ENCODE measurements around the gene PLIN4. TPM values are rescaled to one million over a fixed set of nuclear protein-coding genes. Genes with fewer than 3 reads are reported as not detected.

Gene PLIN4
- total RNA-seq, 1 experiment from 2014 or later: 2.3 TPM

DNA sequence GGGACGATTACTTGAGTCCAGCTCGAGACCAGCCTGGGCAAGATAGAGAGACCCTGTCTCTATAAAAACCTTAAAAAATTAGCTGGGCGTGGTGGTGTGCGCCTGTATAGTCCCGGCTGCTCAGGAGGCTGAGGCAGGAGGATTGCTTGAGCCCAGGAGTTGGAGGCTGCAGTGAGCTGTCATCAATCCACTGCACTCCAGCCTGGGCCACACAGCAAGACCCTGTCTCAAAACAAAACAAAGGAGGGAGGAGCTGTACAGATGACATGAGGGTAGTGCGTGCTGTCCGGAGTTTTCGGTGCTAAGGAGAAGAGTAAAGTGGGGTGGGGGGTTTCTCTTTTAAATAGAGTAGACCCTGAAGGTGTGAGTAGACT is 23.6 kb downstream of the PLIN4 start (continued):
- TF ChIP-seq ELF1 (IDR thresholded peaks at IDR 0.05; ENCODE audit: borderline replicate concordance, low read depth): no peak
- TF ChIP-seq ZFX (IDR thresholded peaks at IDR 0.05): no peak
- TF ChIP-seq SP1 (IDR thresholded peaks at IDR 0.05; ENCODE audit: low read depth): no peak
- TF ChIP-seq, protein P1, sequence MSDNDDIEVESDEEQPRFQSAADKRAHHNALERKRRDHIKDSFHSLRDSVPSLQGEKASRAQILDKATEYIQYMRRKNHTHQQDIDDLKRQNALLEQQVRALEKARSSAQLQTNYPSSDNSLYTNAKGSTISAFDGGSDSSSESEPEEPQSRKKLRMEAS (IDR thresholded peaks at IDR 0.05): no peak
- TF ChIP-seq POLR2A (IDR thresholded peaks at IDR 0.05; ENCODE audit: borderline replicate concordance, extremely low read depth, insufficient read depth, insufficient read length): no peak
- TF ChIP-seq ZNF274 (IDR thresholded peaks at IDR 0.05; ENCODE audit: low read depth, low read length): no peak
- TF ChIP-seq JUND (IDR thresholded peaks at IDR 0.05): no peak

DNA sequence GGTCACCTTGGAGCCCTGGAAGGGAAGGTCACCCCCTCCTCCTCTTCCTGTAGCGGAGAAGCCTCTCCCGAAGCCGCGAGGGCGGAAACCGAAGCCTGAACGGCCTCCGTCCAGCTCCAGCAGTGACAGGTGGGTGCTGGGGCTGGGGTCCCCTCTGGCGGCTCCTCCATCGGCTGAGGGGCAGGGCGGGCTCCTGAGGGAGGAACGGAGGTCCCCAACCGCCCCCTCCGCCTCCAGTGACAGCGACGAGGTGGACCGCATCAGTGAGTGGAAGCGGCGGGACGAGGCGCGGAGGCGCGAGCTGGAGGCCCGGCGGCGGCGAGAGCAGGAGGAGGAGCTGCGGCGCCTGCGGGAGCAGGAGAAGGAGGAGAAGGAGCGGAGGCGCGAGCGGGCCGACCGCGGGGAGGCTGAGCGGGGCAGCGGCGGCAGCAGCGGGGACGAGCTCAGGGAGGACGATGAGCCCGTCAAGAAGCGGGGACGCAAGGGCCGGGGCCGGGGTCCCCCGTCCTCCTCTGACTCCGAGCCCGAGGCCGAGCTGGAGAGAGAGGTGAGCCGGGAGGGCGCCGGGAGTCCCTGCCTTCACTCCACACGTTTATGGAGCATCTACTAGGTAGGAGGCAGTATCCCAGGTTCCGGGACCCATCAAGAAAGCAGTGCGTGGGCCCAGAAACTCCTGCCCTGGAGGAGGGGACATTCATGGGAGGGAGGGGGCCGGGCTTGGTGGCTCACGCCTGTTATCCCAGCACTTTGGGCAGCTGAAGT is 24.2 kb downstream of the PLIN4 start:
- H4K20me1 ChIP-seq (ENCODE audit: insufficient read depth): no peaks in the 10 kb centered on the region
- ChIA-PET POLR2A (no interaction called here), RAD21 (ENCODE audit: low non-redundant PET in 1 of 2, low total read pairs in 2 of 2, uncharacterized antibody in 2 of 2, unreplicated experiment in 2 of 2) (no interaction called here), CTCF (no interaction called here)
- H3K79me2 ChIP-seq (ENCODE audit: insufficient read depth, low read length): no peaks in the 10 kb centered on the region
- no peak overlapping the region for H3K27ac ChIP-seq (ENCODE audit: low read depth, low read length)
- H2AFZ ChIP-seq (ENCODE audit: low read depth, low read length, poor library complexity, severe bottlenecking): no peak overlapping the region
- ATAC-seq (no peak), DNase-seq (ENCODE audit: low read depth, low spot score) (no peak)
- intact Hi-C loops (cut with micrococcal nuclease): no loop called here
- no peak overlapping the region for H3K4me2 ChIP-seq (ENCODE audit: low read length)
- peaks cover 0 to 4% of the 10 kb centered on the region in 2 experiments; a peak in 1 of 4 replicates for H3K9me3 ChIP-seq (ENCODE audit: control insufficient read depth in 1 of 2, insufficient read depth in 1 of 2, low read depth in 1 of 2, low read length in 2 of 2)
- peaks cover 0 to 3% of the 10 kb centered on the region in 2 experiments; a peak in 2 of 4 replicates for H3K4me1 ChIP-seq (ENCODE audit: control insufficient read depth in 1 of 2, insufficient read depth in 2 of 2, low read length in 2 of 2)
- H3K27me3 ChIP-seq (ENCODE audit: insufficient read depth, low read length): no peaks in the 10 kb centered on the region
- no TSS peak for BruUV-seq (replicated peaks)
- H3K4me3 ChIP-seq (replicated peaks in 1 of 2; ENCODE audit: low read depth in 1 of 2, low read length in 2 of 2): no peak overlapping the region
- H3K9me2 ChIP-seq (ENCODE audit: insufficient read depth): no peaks in the 10 kb centered on the region
- TF ChIP-seq ELF1 (IDR thresholded peaks at IDR 0.05; ENCODE audit: borderline replicate concordance, low read depth): no peak
- no peak for TF ChIP-seq POLR2A (IDR thresholded peaks at IDR 0.05; ENCODE audit: borderline replicate concordance, extremely low read depth, insufficient read depth, insufficient read length)
- TF ChIP-seq EZH2 (IDR thresholded peaks at IDR 0.05): no peak
- no peak for TF ChIP-seq RAD21 (IDR thresholded peaks at IDR 0.05; ENCODE audit: low read depth)
- TF ChIP-seq, protein P1 (IDR thresholded peaks at IDR 0.05): no peak
- TF ChIP-seq FOSL1 (IDR thresholded peaks at IDR 0.05; ENCODE audit: low read depth): no peak
- no peak for TF ChIP-seq JUND (IDR thresholded peaks at IDR 0.05)
- TF ChIP-seq ZNF274 (IDR thresholded peaks at IDR 0.05; ENCODE audit: low read depth, low read length): no peak
- no peak for TF ChIP-seq YY1 (IDR thresholded peaks at IDR 0.05; ENCODE audit: extremely low read depth, insufficient replicate concordance, low read depth, low read length)
- TF ChIP-seq TCF7L2 (IDR thresholded peaks at IDR 0.05; ENCODE audit: borderline replicate concordance, extremely low read depth, insufficient read depth, insufficient read length): no peak
- TF ChIP-seq CBX3 (IDR thresholded peaks at IDR 0.05; ENCODE audit: low read depth): no peak
- no peak for TF ChIP-seq CEBPB (IDR thresholded peaks at IDR 0.05; ENCODE audit: low read depth)
- TF ChIP-seq SIN3A (IDR thresholded peaks at IDR 0.05; ENCODE audit: low read depth): no peak
- no peak for TF ChIP-seq EGR1 (IDR thresholded peaks at IDR 0.05; ENCODE audit: low read depth)
- no peak for TF ChIP-seq POLR2AphosphoS5 (IDR thresholded peaks at IDR 0.05; ENCODE audit: low read depth, low read length)
- TF ChIP-seq SRF (IDR thresholded peaks at IDR 0.05; ENCODE audit: low read depth): no peak
- TF ChIP-seq, protein P2, sequence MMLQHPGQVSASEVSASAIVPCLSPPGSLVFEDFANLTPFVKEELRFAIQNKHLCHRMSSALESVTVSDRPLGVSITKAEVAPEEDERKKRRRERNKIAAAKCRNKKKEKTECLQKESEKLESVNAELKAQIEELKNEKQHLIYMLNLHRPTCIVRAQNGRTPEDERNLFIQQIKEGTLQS (IDR thresholded peaks at IDR 0.05): no peak
- TF ChIP-seq, protein P3, sequence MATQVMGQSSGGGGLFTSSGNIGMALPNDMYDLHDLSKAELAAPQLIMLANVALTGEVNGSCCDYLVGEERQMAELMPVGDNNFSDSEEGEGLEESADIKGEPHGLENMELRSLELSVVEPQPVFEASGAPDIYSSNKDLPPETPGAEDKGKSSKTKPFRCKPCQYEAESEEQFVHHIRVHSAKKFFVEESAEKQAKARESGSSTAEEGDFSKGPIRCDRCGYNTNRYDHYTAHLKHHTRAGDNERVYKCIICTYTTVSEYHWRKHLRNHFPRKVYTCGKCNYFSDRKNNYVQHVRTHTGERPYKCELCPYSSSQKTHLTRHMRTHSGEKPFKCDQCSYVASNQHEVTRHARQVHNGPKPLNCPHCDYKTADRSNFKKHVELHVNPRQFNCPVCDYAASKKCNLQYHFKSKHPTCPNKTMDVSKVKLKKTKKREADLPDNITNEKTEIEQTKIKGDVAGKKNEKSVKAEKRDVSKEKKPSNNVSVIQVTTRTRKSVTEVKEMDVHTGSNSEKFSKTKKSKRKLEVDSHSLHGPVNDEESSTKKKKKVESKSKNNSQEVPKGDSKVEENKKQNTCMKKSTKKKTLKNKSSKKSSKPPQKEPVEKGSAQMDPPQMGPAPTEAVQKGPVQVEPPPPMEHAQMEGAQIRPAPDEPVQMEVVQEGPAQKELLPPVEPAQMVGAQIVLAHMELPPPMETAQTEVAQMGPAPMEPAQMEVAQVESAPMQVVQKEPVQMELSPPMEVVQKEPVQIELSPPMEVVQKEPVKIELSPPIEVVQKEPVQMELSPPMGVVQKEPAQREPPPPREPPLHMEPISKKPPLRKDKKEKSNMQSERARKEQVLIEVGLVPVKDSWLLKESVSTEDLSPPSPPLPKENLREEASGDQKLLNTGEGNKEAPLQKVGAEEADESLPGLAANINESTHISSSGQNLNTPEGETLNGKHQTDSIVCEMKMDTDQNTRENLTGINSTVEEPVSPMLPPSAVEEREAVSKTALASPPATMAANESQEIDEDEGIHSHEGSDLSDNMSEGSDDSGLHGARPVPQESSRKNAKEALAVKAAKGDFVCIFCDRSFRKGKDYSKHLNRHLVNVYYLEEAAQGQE (IDR thresholded peaks at IDR 0.05; ENCODE audit: low read depth): no peak
- no peak overlapping the region for H3K9ac ChIP-seq (ENCODE audit: low read length)
- peaks cover 6 to 33% of the 10 kb centered on the region in 2 experiments; a peak in 3 of 4 replicates for H3K36me3 ChIP-seq (ENCODE audit: control insufficient read depth in 1 of 2, insufficient read depth in 2 of 2, low read length in 2 of 2)
